H7 (cell line): ENCODE measurements around the gene PLEKHA5. TPM values are rescaled to one million over a fixed set of nuclear protein-coding genes. Genes with fewer than 3 reads are reported as not detected.
"Not testable (repeated sequence)": the region's sequence is repeated elsewhere in the genome, so short reads cannot be mapped to it uniquely, and the experiment has no call there.

Source experiments
- DNase-seq: peaks from one replicate; pipeline ENCODE4 v3.0.0; 2012
- H3K27me3 ChIP-seq: 2 replicates; pipeline ENCODE4 v1.6.0; 2011; ENCODE audit warnings: mild to moderate bottlenecking, low read length; ENCODE audit not compliant: control insufficient read depth, insufficient read depth
- H3K36me3 ChIP-seq: replicated peaks from 2 replicates; pipeline ENCODE4 v1.5.1; 2011; ENCODE audit warnings: low read length; ENCODE audit not compliant: control insufficient read depth, insufficient read depth
- H3K4me3 ChIP-seq: 2 replicates; pipeline ENCODE4 v1.5.1; 2011; ENCODE audit warnings: low read depth, mild to moderate bottlenecking, control low read depth, low read length, moderate library complexity; ENCODE audit not compliant: insufficient read depth
- total RNA-seq: library from RNA; depleted of rRNA; stranded (reverse); fragments of >200 nt; shearing (Covaris generic); gene quantifications from 2 replicates; pipeline ENCODE4 v1.2.3, GENCODE V29; 2014

The PLEKHA5 gene
- total RNA-seq, 1 experiment from 2014 or later: 33.9 TPM

GRCh38 chr12:19299765-19300164 lies 170.2 kb downstream of the PLEKHA5 start:
- H3K4me3 ChIP-seq: no peak overlapping the region
- DNase-seq: no peak
- H3K36me3 ChIP-seq: peaks cover 3% of the 10 kb centered on the region
- no peaks in the 10 kb centered on the region for H3K27me3 ChIP-seq

DNA sequence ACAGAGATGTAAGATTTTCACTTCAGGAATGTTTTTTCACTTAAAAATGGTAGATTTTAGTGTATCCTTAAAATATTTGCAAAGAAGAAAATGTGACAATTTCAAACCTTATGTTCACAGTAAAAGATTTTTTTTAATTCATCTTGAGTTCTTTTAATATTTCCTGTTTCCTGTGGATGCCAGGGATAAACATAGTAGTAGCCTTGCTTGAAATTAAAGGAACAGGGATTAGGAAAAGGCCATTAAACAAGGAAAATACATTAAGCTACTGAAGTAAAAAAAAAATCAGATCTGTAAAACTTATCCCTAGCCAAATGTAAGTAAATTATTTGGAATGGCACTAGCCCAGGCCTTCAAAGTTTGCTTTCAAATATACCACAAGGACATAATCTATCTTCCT lies 171.7 kb downstream of the PLEKHA5 start:
- DNase-seq: no peak
- H3K27me3 ChIP-seq: no peaks in the 10 kb centered on the region
- peaks cover 3% of the 10 kb centered on the region for H3K36me3 ChIP-seq
- H3K4me3 ChIP-seq: no peak overlapping the region

- H3K36me3 ChIP-seq: peaks cover 5% of the 10 kb centered on the region
- no peak overlapping the region for H3K4me3 ChIP-seq
- no peak for DNase-seq
- H3K27me3 ChIP-seq: no peaks in the 10 kb centered on the region
These were observed 172.2 kb downstream of the PLEKHA5 start for GRCh38 chr12:19301688-19302087.

DNA sequence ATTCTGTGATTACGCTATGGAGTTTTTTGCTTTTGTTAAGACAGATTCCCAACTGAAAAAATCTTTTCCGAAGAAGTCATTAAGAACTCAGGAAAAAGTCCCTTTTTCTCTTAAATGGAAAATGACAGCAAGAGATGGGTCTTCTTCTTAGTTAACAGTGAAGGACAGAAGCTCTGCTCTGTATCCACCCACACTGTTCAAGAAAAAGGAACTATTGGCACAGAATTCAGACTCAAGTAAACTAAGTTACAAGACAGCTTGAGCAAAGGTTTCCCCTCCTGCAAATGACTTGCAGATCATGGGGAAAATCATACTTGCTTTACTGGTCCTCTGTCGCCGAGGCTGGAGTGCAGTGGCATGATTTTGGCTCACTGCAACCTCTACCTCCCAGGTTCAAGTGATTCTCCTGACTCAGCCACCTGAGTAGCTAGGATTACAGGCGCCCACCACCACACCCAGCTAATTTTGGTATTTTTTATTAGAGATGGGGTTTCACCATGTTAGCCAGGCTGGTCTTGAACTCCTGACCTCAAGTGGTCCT lies 172.6 kb downstream of the PLEKHA5 start:
- DNase-seq: no peak
- Histone ChIP-seq H3K36me3 (peaks cover 6% of the 10 kb centered on the region), H3K4me3 (no peak overlapping the region), H3K27me3 (no peaks in the 10 kb centered on the region)

DNA sequence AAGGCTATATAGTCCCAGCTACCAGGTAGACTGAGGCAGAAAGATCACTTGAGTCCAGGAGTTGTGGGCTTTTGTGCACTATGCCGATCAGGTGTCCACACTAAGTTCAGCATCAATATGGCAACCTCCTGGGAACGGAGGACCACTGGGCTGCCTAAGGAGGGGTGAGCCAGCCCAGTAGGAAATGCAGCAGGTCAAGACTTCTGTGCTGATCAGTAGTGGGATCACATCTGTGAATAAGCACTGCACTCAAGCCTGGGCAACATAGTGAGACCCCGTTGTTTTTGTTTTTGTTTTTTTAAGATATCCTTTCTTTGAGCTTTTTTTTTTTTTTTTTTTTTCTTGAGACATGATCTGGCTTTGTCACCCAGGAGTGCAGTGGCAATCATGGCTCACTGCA lies 174.0 kb downstream of the PLEKHA5 start:
- no peak for DNase-seq
- no peaks in the 10 kb centered on the region for H3K27me3 ChIP-seq
- peaks cover 6% of the 10 kb centered on the region for H3K36me3 ChIP-seq
- H3K4me3 ChIP-seq: no peak overlapping the region

- no peak for DNase-seq
- no peak overlapping the region for H3K4me3 ChIP-seq
- H3K36me3 ChIP-seq: peaks cover 6% of the 10 kb centered on the region
- H3K27me3 ChIP-seq: no peaks in the 10 kb centered on the region
These were observed 174.7 kb downstream of the PLEKHA5 start for GRCh38 chr12:19304149-19304750.

DNA sequence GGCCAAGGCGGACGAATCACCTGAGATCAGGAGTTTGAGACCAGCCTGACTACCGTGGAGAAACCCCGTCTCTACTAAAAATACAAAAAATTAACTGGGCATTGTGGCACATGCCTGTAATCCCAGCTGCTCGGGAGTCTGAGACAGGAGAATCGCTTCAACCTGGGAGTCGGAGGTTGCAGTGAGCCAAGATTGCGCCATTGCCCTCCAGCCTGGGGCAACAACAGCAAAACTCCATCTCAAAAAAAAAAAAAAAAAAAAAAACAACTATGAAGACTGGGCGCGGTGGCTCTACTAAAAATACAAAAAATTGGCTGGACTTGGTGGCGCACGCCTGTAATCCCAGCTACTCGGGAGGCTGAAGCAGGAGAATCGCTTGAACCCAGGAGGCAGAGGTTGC lies 176.1 kb downstream of the PLEKHA5 start:
- DNase-seq, H3K27me3 ChIP-seq, H3K36me3 ChIP-seq, H3K4me3 ChIP-seq: not testable (repeated sequence)

DNA sequence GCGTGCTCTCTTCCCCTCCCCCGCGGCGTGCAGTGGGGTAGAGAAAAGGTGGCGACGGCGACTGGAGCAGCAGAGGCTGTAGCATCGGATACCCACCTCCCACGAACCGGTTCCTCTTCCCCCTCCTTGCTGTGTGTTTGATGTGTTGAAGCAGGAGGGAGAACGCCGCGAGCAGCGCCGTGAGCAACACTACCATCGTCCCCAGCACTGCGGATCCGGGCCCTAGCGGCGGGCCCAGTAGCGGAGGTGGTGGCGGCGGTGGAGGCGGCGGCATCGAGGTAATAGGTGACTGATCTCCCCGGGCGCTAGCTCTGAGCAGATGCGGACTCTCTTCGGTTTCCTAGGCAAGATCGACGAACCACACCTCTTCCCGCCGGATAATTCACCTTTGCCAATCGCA lies 176.8 kb downstream of the PLEKHA5 start:
- H3K4me3 ChIP-seq: no peak overlapping the region
- DNase-seq: peak; percentile 15
- H3K27me3 ChIP-seq: no peaks in the 10 kb centered on the region
- H3K36me3 ChIP-seq: peaks cover 3% of the 10 kb centered on the region

DNA sequence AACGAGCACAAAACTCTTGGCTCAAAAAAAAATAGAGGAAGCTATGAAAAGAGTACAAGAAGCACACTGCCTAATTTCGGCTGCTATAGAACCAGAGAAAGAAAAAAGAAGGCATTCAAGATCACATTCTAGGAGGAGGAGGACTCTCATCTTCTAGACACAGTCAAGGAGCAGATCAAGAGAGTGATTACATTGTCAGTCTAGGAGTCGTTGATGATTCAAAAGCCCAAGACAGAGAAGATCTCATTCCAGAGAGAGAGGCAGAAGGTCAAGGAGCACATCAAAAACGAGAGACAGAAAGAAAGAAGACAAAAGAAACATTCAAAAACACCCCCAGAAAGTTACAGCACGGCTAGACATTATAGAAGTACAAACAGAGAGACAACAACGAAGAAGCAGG lies 177.9 kb downstream of the PLEKHA5 start:
- H3K36me3 ChIP-seq: peaks cover 3% of the 10 kb centered on the region
- no peak overlapping the region for H3K4me3 ChIP-seq
- H3K27me3 ChIP-seq: no peaks in the 10 kb centered on the region
- DNase-seq: no peak

- DNase-seq: no peak
- Histone ChIP-seq H3K36me3 (peaks cover 3% of the 10 kb centered on the region), H3K4me3 (no peak overlapping the region)
These were observed 181.6 kb downstream of the PLEKHA5 start for GRCh38 chr12:19311165-19311564.

DNA sequence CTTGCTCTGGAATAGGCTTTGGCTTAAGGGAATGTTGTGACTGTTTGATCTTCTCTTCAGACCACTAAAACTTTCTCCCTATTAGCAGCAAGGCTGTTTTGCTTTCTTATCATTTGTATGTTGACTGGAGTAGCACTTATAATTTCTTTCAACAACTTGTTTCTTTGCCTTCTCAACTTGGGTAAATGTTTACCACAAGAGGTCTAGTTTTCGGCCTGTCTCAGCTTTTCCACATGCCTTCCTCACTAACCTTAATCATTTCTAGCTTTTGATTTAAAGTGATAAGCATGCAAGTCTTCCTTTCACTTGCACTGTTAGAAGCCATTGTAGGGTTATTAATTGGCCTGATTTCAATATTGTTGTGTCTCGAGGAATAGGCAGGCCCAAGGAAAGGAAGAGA lies 183.1 kb downstream of the PLEKHA5 start:
- Histone ChIP-seq H3K36me3 (no peaks in the 10 kb centered on the region), H3K27me3 (no peaks in the 10 kb centered on the region), H3K4me3 (no peak overlapping the region)
- DNase-seq: no peak

More at GRCh38 chr12:19311165-19311564, 181.6 kb downstream of the PLEKHA5 start:
- H3K27me3 ChIP-seq: no peaks in the 10 kb centered on the region

GRCh38 chr12:19316425-19316824 lies 186.9 kb downstream of the PLEKHA5 start:
- DNase-seq: no peak
- no peaks in the 10 kb centered on the region for H3K36me3 ChIP-seq
- H3K4me3 ChIP-seq: no peak overlapping the region
- no peaks in the 10 kb centered on the region for H3K27me3 ChIP-seq

- Histone ChIP-seq H3K27me3 (no peaks in the 10 kb centered on the region), H3K36me3 (peaks cover 5% of the 10 kb centered on the region), H3K4me3 (no peak overlapping the region)
- DNase-seq: no peak
These were observed 192.8 kb downstream of the PLEKHA5 start for GRCh38 chr12:19322376-19322775.

- DNase-seq: no peak
These were observed 194.3 kb downstream of the PLEKHA5 start for GRCh38 chr12:19323805-19324204.

GRCh38 chr12:19326102-19326501 lies 196.6 kb downstream of the PLEKHA5 start:
- Histone ChIP-seq H3K27me3 (no peaks in the 10 kb centered on the region), H3K4me3 (no peak overlapping the region), H3K36me3 (peaks cover 5% of the 10 kb centered on the region)
- no peak for DNase-seq

More at GRCh38 chr12:19323805-19324204, 194.3 kb downstream of the PLEKHA5 start:
- Histone ChIP-seq H3K36me3 (peaks cover 5% of the 10 kb centered on the region), H3K4me3 (no peak overlapping the region), H3K27me3 (no peaks in the 10 kb centered on the region)

GRCh38 chr12:19332196-19332595 lies 202.7 kb downstream of the PLEKHA5 start:
- no peak for DNase-seq
- H3K36me3 ChIP-seq: peaks cover 3% of the 10 kb centered on the region
- H3K4me3 ChIP-seq: no peak overlapping the region
- H3K27me3 ChIP-seq: no peaks in the 10 kb centered on the region
